ENCODE results near the gene PI4K2B.
"Not testable (repeated sequence)": the region's sequence is repeated elsewhere in the genome, so short reads cannot be mapped to it uniquely, and the experiment has no call there.

DNA sequence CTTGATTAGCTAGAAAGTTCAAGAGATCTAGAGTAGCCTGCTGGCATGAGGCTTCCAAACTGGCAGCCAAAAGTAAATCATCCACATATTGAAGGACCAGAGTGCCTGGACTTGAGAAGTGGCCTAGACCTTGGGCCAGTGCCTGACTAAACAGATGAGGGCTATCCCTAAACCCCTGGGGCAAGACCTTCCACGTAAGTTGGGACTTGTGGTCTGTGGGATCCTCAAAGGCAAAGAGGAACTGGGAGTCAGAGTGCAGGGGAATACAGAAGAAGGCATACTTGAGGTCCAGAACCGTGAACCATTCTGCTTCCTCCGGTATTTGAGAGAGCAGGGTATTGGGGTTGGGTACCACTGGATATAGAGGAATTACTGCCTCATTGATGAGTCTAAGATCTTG lies 8.4 kb downstream of the PI4K2B start:
- TF ChIP-seq, protein P1, sequence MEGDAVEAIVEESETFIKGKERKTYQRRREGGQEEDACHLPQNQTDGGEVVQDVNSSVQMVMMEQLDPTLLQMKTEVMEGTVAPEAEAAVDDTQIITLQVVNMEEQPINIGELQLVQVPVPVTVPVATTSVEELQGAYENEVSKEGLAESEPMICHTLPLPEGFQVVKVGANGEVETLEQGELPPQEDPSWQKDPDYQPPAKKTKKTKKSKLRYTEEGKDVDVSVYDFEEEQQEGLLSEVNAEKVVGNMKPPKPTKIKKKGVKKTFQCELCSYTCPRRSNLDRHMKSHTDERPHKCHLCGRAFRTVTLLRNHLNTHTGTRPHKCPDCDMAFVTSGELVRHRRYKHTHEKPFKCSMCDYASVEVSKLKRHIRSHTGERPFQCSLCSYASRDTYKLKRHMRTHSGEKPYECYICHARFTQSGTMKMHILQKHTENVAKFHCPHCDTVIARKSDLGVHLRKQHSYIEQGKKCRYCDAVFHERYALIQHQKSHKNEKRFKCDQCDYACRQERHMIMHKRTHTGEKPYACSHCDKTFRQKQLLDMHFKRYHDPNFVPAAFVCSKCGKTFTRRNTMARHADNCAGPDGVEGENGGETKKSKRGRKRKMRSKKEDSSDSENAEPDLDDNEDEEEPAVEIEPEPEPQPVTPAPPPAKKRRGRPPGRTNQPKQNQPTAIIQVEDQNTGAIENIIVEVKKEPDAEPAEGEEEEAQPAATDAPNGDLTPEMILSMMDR (conservative IDR thresholded peaks at IDR 0.05; ENCODE audit: low read depth, low read length): not testable (repeated sequence)
- TF ChIP-seq EZH2phosphoT487 (IDR thresholded peaks at IDR 0.05; ENCODE audit: borderline replicate concordance, low read length); EZH2 (IDR thresholded peaks at IDR 0.05; ENCODE audit: low read length, unreplicated experiment): not testable (repeated sequence)
